Ovary (tissue), 9 donors: ENCODE data around the gene GALNT12. TPM values are rescaled to one million over a fixed set of nuclear protein-coding genes. Genes with fewer than 3 reads are reported as not detected.

Experiments used
- DNase-seq, 5 donors: peaks; one replicate each; pipeline ENCODE4 v3.0.0-alpha.2; 2019 to 2020
- H3K27ac ChIP-seq, 2 donors: fragments of 200-600 bp; one replicate each; pipeline versions ENCODE4 v1.5.1 to v1.8.0; 2019 to 2022
- H3K27me3 ChIP-seq: fragments of 200-600 bp; one replicate; pipeline ENCODE4 v1.8.0; 2022
- H3K36me3 ChIP-seq: fragments of 200-600 bp; sonication (generic); one replicate; pipeline ENCODE4 v1.5.1; 2019
- H3K4me1 ChIP-seq: one replicate; pipeline ENCODE4 v1.8.1; 2013; ENCODE audit warnings: mild to moderate bottlenecking, moderate library complexity; ENCODE audit not compliant: insufficient read depth
- H3K4me3 ChIP-seq: fragments of 200-600 bp; sonication (generic); one replicate; pipeline ENCODE4 v1.5.1; 2017
- H3K9me3 ChIP-seq, 2 donors: fragments of 200-600 bp in 1 of 2; sonication (generic) in 1 of 2; one replicate each; pipeline versions ENCODE4 v1.5.1 to v1.8.1; 2013 to 2019; ENCODE audit warnings: mild to moderate bottlenecking in 1 of 2, moderate library complexity in 1 of 2
- EP300 ChIP-seq: sonication (generic); formaldehyde crosslinking; IDR thresholded peaks from one replicate; pipeline ENCODE4 v1.6.1; 2017; ENCODE audit warnings: antibody characterized with exemption
- POLR2A ChIP-seq: fragments of 450-650 bp; IDR thresholded peaks from one replicate; pipeline ENCODE4 v1.6.1; 2017; ENCODE audit warnings: antibody characterized with exemption, mild to moderate bottlenecking, moderate library complexity
- WGBS, 3 donors: extraction: QIAGEN DNeasy Blood & Tissue Kit in 1 of 3; methylation state at CpG; one replicate each; pipeline versions ENCODE4 v1.1.5 to v1.1.7; 2013 to 2017; 5-methylcytosine and 5-hydroxymethylcytosine counted together
- intact Hi-C, 4 donors: fragments of 100-400 bp; cut with DNase I; formaldehyde crosslinking; loops; one replicate each; pipeline versions ENCODE4 v1.11.0 to v1.15.1; 2022 to 2023
- polyA plus RNA-seq, 2 donors: library from polyadenylated mRNA; stranded (reverse); fragments of 200-250 nt in 1 of 2; fragments of 350-450 nt in 1 of 2; fragmentation: Illumina TruSeq in 1 of 2; extraction: RNeasy Lipid Tissue Mini Kit (QIAGEN cat#74804) in 1 of 2; gene quantifications; one replicate each; pipeline ENCODE4 v1.2.3, GENCODE V29; 2013 to 2014
- total RNA-seq, 7 donors: library from RNA; depleted of rRNA in 2 of 7; stranded (reverse); fragments of >200 nt in 2 of 7; fragmentation: NEBNext Ultra II Directional in 3 of 7; extraction: Animal tissue kit (Norgen Biotek cat#: 25700) in 3 of 7; gene quantifications; one replicate each; pipeline versions ENCODE4 v1.1.0 to v1.2.4, GENCODE V29; 2016 to 2023
- TF ChIP-seq, protein P1 (sequence below), 3 donors: fragments of 450-650 bp in 2 of 3; fragments of 200-600 bp in 1 of 3; IDR thresholded peaks; one replicate each; pipeline versions ENCODE4 v1.5.1 to v1.8.0; 2016 to 2022; ENCODE audit warnings: antibody characterized with exemption in 3 of 3, mild to moderate bottlenecking in 1 of 3
- donor health status: DM: no; HTN: no; CAD: no; lungs with moderate emphysema.
- donor health status: DM: no; HTN: no; CAD: no.
- donor health status: Bipolar disorder and iron deficiency.
- donor health status: DM: yes; HTN: yes; CAD: no.
- donor health status: DM: no; HTN: no; CAD: no.
- donor health status: DM: yes; HTN: yes; CAD: no.

Gene GALNT12
- total and polyA plus RNA-seq, 9 donors = 0.23 to 7.0 (median 1.4) TPM

DNA sequence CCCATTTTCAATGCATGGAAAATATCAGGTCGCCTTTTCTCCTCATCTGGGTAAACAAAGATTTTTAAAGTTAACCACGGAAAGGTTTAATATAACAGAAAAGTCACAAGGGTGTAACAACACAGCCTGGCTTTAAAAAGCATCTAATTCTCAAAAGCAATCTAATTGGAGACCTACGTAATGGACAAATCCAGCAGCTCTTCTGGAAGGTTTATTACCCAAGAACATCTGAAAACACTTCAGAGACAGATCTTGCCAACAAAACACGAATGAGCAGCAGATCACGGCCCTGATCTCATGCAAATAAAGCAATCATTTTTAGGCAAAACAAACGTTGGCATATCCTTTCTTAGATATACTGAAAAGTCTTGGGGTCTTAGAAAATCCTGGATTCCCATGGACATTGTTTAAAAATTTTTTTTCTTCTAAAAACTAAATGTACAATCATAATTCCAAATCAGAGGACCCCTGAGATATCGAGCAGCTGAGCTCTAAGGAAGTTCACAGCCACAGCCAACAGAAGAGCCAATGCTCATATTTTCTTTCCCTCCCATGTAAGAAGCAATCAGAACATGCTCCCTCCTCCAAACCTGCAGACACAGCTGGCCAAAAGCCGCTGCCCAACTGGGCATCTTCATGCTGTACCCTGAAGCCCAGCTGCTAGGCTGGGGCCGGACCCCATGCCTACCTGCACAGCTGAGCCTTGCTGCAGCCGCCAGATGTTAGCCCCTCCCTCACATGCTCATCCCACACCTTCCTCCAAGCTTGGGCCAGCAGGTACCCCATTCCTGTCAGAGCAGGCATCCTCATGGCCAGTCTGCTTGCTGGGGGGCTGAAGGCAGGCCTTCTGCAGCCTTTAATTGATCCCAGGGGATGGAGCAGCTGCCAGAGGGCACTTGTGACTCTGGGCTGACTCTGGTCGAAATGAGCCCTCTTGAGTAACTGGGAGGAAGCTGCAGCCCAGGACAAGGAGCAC, 22.4 kb upstream of the GALNT12 start:
- H3K9me3 ChIP-seq = no peaks in the 10 kb centered on the region
- H3K4me3 ChIP-seq = no peak overlapping the region
- H3K27me3 ChIP-seq = no peaks in the 10 kb centered on the region
- no peak overlapping the region for H3K27ac ChIP-seq
- H3K4me1 ChIP-seq = no peaks in the 10 kb centered on the region
- intact Hi-C loops = no loop called here
- H3K36me3 ChIP-seq = no peaks in the 10 kb centered on the region
- DNase-seq = no peak
- no peak for TF ChIP-seq EP300
- TF ChIP-seq, protein P1, sequence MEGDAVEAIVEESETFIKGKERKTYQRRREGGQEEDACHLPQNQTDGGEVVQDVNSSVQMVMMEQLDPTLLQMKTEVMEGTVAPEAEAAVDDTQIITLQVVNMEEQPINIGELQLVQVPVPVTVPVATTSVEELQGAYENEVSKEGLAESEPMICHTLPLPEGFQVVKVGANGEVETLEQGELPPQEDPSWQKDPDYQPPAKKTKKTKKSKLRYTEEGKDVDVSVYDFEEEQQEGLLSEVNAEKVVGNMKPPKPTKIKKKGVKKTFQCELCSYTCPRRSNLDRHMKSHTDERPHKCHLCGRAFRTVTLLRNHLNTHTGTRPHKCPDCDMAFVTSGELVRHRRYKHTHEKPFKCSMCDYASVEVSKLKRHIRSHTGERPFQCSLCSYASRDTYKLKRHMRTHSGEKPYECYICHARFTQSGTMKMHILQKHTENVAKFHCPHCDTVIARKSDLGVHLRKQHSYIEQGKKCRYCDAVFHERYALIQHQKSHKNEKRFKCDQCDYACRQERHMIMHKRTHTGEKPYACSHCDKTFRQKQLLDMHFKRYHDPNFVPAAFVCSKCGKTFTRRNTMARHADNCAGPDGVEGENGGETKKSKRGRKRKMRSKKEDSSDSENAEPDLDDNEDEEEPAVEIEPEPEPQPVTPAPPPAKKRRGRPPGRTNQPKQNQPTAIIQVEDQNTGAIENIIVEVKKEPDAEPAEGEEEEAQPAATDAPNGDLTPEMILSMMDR (IDR thresholded peaks at IDR 0.05) = no peak
- no peak for TF ChIP-seq POLR2A
- 67 to 72% (median 68%) methylated on average over 11 of the region's 11 CpGs for WGBS, 3 donors

DNA sequence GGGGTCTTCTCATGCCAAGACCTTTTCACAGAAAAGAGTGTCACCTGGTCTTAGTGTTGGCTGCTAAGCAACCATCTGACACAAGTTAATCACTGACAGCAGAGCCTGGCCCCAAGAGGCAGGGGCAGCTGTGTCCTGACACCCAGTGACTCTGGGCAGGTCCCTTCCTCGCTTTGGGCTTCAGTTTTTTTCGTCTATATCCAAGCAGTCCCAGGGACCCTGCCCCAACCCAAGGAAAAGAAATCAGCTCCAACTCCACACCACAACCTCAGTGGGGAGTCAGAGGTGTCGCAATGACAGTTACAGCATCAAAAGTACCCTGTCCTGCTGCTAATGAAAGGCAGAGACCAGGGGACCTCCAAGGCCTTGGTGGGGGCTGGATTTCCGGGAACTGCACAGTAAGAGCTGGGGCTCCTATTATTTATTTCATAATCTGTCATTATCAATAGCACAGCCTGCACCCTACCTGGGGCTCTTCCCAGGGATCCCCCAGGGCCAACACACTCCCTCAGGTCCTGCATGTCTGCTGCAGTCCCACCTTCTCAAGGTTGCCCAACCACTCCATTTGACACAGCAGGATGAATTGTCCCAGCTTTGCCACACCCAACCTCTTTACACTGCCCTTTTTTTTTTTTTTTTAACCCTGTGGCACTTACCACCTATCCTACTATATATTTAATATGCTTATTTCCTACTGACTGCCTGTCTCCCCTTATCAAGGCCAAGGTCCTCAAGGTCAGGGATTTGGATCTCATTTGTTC, 20.5 kb upstream of the GALNT12 start:
- H3K4me1 ChIP-seq = no peaks in the 10 kb centered on the region
- no peaks in the 10 kb centered on the region for H3K27me3 ChIP-seq
- intact Hi-C loops = no loop called here
- 89 to 96% (median 95%) methylated on average over 4 of the region's 4 CpGs for WGBS, 3 donors
- H3K9me3 ChIP-seq = no peaks in the 10 kb centered on the region
- no peak for DNase-seq
- no peaks in the 10 kb centered on the region for H3K36me3 ChIP-seq
- no peak overlapping the region for H3K27ac ChIP-seq
- TF ChIP-seq POLR2A (no peak), EP300 (no peak)
- TF ChIP-seq, protein P1 (IDR thresholded peaks at IDR 0.05) = no peak
- H3K4me3 ChIP-seq = no peak overlapping the region

DNA sequence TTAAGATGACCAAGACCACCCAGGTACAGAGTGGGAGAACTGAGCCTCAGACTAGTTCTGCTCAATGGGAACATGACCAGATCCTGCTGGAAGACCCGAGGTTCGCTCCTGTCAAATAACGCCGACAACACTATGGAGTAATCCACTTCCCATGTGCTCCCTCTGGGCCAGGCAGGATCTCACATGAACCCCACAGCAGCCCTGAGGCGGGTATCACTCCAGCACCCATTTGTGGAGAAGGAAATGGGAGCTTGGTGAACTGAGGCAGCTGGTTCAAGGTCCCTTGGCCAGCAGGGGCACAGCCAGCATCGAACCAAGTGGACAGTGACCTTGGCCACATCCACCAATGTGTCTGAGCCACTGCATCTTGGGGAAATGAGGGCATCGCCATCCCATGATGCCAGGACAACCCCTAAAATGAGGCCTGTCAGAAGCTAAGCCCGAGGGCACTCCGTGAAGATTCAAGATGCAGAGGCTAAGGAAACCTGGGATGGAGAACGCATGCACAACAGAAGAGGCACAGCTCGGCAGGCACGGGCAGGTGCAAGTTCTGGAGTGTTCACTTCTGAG, 19.6 kb upstream of the GALNT12 start:
- 87 to 89% (median 89%) methylated on average over 12 of the region's 12 CpGs for WGBS, 3 donors
- no peak for DNase-seq

More for the DNA sequence above, 19.6 kb upstream of the GALNT12 start:
- Histone ChIP-seq H3K9me3 (no peaks in the 10 kb centered on the region), H3K4me3 (no peak overlapping the region), H3K36me3 (no peaks in the 10 kb centered on the region), H3K4me1 (no peaks in the 10 kb centered on the region), H3K27ac (no peak overlapping the region), H3K27me3 (no peaks in the 10 kb centered on the region)
- TF ChIP-seq POLR2A = no peak
- TF ChIP-seq, protein P1 (IDR thresholded peaks at IDR 0.05) = no peak
- TF ChIP-seq EP300 = no peak
- intact Hi-C loops = no loop called here
